ENCODE data around the gene LDLR.
A peak's percentile ranks its signal among the peaks of the same experiment; 100 is the strongest.
"Not testable (repeated sequence)": the region's sequence is repeated elsewhere in the genome, so short reads cannot be mapped to it uniquely, and the experiment has no call there.

The LDLR gene

DNA sequence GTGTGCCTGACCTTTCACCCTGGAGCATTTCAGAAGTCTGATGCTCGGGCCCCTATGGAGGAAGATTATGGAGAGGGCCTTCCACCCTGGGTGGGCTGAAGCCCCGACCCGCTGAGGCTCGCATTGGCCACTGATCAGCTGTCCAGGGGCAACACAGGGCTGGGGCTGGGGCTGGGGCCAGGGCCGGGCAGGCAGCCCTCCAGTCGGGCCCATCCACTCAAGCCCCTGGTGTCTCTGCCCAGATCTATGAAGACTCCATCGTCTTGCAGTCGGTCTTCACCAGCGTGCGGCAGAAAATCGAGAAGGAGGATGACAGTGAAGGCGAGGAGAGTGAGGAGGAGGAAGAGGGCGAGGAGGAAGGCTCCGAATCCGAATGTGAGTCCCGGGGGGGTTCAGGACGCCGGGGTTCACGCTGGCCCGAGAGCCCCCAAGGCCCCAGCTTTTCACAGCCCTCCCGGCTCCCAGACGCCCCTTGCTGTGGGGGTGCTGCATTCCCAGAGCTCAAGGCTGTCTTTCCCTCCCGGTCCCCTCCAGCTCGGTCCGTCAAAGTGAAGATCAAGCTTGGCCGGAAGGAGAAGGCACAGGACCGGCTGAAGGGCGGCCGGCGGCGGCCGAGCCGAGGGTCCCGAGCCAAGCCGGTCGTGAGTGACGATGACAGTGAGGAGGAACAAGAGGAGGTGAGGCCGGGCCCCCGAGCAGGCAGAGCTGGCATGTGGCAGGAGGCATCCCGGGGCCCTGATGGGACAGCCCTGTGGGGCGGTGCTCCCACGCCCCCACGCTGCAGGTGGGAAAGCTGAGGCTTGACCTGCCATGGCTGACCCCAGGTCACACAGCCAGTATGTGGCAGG, 29.5 kb upstream of the LDLR start:
- Mint-ChIP-seq H3K4me3 (no peak overlapping the region), H3K36me3 (ENCODE audit: insufficient read depth) (peaks cover 24% of the 10 kb centered on the region), H3K27me3 (no peaks in the 10 kb centered on the region), H3K4me1 (ENCODE audit: low read depth in 2 of 2) (no peaks in the 10 kb centered on the region), H3K9me3 (no peaks in the 10 kb centered on the region), H3K27ac (peak overlapping the region in 1 of 2 donors; percentile 65)
- no peak for DNase-seq
- ATAC-seq (replicated peaks) = no peak

GRCh38 chr19:11061952-11062351, 27.3 kb upstream of the LDLR start:
- ATAC-seq (replicated peaks) = no peak
- no peaks in the 10 kb centered on the region for H3K27me3 Mint-ChIP-seq
- no peak for DNase-seq
- H3K9me3 Mint-ChIP-seq = no peaks in the 10 kb centered on the region
- H3K4me1 Mint-ChIP-seq (ENCODE audit: low read depth in 2 of 2) = peaks cover 0 to 3% of the 10 kb centered on the region in 2 donors
- H3K4me3 Mint-ChIP-seq = no peak overlapping the region
- no peak overlapping the region for H3K27ac Mint-ChIP-seq
- peaks cover 14% of the 10 kb centered on the region for H3K36me3 Mint-ChIP-seq (ENCODE audit: insufficient read depth)

DNA sequence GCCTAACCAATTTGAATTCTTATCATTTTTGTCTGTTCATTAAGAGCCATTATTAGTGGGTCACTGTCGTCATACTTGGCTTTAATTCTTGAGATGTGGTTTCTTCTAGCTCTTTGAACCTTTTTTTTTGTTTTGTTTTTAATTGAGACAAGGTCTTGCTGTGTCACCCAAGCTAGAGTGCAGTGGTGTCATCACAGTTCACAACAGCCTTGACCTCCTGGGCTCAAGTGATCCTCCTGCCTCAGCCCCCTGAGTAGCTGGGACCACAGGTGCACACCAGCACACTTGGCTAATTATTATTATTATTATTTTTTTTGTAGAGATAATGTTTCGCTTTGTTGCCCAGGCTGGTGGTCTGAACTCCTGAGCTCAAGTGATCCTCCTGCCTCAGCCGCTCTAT, 25.8 kb upstream of the LDLR start:
- ATAC-seq (replicated peaks) = no peak
- Mint-ChIP-seq H3K27ac (peak overlapping the region in 1 of 2 donors; percentile 23), H3K36me3 (ENCODE audit: insufficient read depth) (peaks cover 15% of the 10 kb centered on the region), H3K4me1 (ENCODE audit: low read depth in 2 of 2) (peaks cover 0 to 3% of the 10 kb centered on the region in 2 donors), H3K27me3 (no peaks in the 10 kb centered on the region), H3K9me3 (no peaks in the 10 kb centered on the region), H3K4me3 (no peak overlapping the region)
- DNase-seq = no peak

DNA sequence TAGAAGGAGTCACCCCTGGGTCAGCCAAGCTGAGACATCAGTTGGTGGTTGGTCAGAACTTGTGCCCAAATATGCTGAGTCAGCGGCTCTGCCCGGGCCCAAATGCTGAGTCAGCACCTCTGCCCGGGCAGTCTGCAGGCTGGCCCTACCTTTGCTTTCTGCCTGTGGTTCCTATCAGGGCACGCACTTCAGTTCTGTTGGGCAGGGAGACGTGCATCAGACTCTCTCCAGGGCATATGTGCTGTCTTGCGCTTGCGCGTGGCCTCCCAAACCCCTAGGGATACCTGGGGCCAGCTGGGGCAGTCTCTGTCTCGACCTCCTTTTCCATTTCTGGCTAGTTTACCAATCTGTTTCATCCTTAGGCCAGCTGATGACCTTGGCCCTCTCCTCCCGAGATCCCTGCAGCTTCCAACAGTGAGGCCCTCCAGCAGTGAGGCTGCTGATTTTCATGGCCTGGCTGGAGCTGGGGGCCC, 24.4 kb upstream of the LDLR start:
- Mint-ChIP-seq H3K9me3 (no peaks in the 10 kb centered on the region), H3K4me3 (no peak overlapping the region), H3K36me3 (ENCODE audit: insufficient read depth) (peaks cover 12% of the 10 kb centered on the region), H3K27ac (no peak overlapping the region), H3K4me1 (ENCODE audit: low read depth in 2 of 2) (peaks cover 5 to 8% of the 10 kb centered on the region in 2 donors), H3K27me3 (no peaks in the 10 kb centered on the region)
- ATAC-seq (replicated peaks) = no peak
- DNase-seq = no peak

GRCh38 chr19:11066326-11066725, 22.9 kb upstream of the LDLR start:
- Mint-ChIP-seq H3K9me3 (no peaks in the 10 kb centered on the region), H3K27me3 (no peaks in the 10 kb centered on the region)
- no peak for DNase-seq

GRCh38 chr19:11067356-11068113, 21.7 kb upstream of the LDLR start:
- no peak overlapping the region for H3K4me3 Mint-ChIP-seq
- no peak overlapping the region for H3K27ac Mint-ChIP-seq
- peaks cover 6% of the 10 kb centered on the region for H3K36me3 Mint-ChIP-seq (ENCODE audit: insufficient read depth)
- ATAC-seq (replicated peaks) (no peak), DNase-seq (no peak)
- H3K4me1 Mint-ChIP-seq (ENCODE audit: low read depth in 2 of 2) = peaks cover 5 to 9% of the 10 kb centered on the region in 2 donors
- H3K9me3 Mint-ChIP-seq = no peaks in the 10 kb centered on the region
- H3K27me3 Mint-ChIP-seq = no peaks in the 10 kb centered on the region

More at GRCh38 chr19:11066326-11066725, 22.9 kb upstream of the LDLR start:
- Mint-ChIP-seq H3K4me1 (ENCODE audit: low read depth in 2 of 2) (peaks cover 5 to 9% of the 10 kb centered on the region in 2 donors), H3K36me3 (ENCODE audit: insufficient read depth) (peaks cover 9% of the 10 kb centered on the region), H3K4me3 (no peak overlapping the region), H3K27ac (peak overlapping the region in 1 of 2 donors; percentile 75)
- ATAC-seq (replicated peaks) = no peak

DNA sequence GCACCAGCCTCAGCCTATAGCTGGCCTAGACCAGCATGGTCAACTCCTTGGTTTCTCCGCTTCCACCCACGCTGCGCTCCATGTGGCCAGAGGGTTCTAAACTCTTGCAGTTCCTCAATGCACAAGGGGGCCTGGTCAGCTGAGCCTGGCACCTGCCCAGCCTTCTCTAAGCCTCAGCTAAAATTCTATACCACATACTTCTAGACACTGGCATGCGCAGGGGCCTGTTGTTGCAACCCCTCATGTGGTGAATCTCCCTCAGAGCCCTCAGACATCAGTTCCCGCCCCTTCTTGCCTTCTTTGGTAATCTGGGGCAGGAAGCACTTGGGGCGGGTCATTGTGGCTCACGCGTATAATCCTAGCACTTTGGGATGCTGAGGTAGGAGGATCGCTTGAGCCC, 19.7 kb upstream of the LDLR start:
- DNase-seq = no peak
- peak overlapping the region in 1 of 2 donors; percentile 92 for H3K27ac Mint-ChIP-seq
- H3K36me3 Mint-ChIP-seq (ENCODE audit: insufficient read depth) = peaks cover 4% of the 10 kb centered on the region
- H3K4me1 Mint-ChIP-seq (ENCODE audit: low read depth in 2 of 2) = peaks cover 9% of the 10 kb centered on the region in 2 donors
- H3K4me3 Mint-ChIP-seq = no peak overlapping the region
- no peaks in the 10 kb centered on the region for H3K27me3 Mint-ChIP-seq
- peak; percentile 47 for ATAC-seq (replicated peaks)
- no peaks in the 10 kb centered on the region for H3K9me3 Mint-ChIP-seq

GRCh38 chr19:11070123-11070522, 19.1 kb upstream of the LDLR start:
- H3K36me3 Mint-ChIP-seq (ENCODE audit: insufficient read depth) = peaks cover 3% of the 10 kb centered on the region
- no peaks in the 10 kb centered on the region for H3K9me3 Mint-ChIP-seq
- no peak for DNase-seq
- ATAC-seq (replicated peaks) = no peak
- H3K4me1 Mint-ChIP-seq (ENCODE audit: low read depth in 2 of 2) = peaks cover 7 to 10% of the 10 kb centered on the region in 2 donors
- no peaks in the 10 kb centered on the region for H3K27me3 Mint-ChIP-seq
- H3K4me3 Mint-ChIP-seq = no peak overlapping the region
- H3K27ac Mint-ChIP-seq = peak overlapping the region in 1 of 2 donors; percentile 20

GRCh38 chr19:11073568-11073967, 15.7 kb upstream of the LDLR start:
- no peak for ATAC-seq (replicated peaks)
- DNase-seq = no peak
- Mint-ChIP-seq H3K27me3 (no peaks in the 10 kb centered on the region), H3K4me3 (no peak overlapping the region), H3K36me3 (ENCODE audit: insufficient read depth) (peaks cover 2% of the 10 kb centered on the region), H3K4me1 (ENCODE audit: low read depth in 2 of 2) (peaks cover 6 to 10% of the 10 kb centered on the region in 2 donors), H3K27ac (peak overlapping the region in 1 of 2 donors; percentile 38), H3K9me3 (no peaks in the 10 kb centered on the region)

DNA sequence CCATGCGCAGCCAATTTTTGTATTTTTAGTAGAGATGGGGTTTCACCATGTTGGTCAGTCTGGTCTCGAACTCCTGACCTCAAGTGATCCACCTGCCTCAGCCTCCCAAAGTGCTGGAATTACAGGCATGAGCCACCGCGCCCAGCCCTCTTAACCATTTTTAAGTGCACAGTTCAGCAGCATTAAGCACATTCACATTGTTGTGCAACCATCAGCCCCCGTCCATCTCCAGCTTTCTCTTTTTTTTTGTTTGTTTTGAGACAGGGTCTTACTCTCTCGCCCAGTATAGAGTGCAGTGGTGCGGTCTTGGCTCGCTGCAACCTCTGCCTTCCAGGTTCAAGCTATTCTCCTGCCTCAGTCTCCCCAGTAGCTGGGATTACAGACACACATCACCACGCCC, 12.5 kb upstream of the LDLR start:
- not testable (repeated sequence) for H3K9me3 Mint-ChIP-seq; H3K27me3 Mint-ChIP-seq; H3K36me3 Mint-ChIP-seq (ENCODE audit: insufficient read depth); ATAC-seq (replicated peaks); DNase-seq; H3K4me3 Mint-ChIP-seq; H3K4me1 Mint-ChIP-seq (ENCODE audit: low read depth in 2 of 2)
- peak overlapping the region in 1 of 2 donors; percentile 23 for H3K27ac Mint-ChIP-seq

DNA sequence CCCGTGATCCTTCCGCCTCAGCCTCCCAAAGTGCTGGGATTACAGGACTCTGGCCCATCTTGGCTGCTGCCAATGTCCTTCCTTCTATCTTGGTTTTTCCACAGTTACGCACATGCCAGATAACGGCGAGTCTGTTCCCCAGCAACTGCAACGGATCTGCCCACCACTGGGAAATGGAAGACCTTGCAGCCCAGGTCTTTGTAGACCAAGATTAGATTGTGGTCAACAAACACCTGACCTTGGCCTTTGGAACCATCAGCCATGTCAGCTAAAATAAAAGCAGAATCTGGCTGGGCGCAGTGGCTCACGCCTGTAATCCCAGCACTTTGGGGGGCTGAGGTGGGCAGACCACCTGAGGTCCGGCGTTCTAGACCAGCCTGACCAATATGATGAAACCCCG, 10.4 kb upstream of the LDLR start:
- Mint-ChIP-seq H3K27ac (no peak overlapping the region), H3K9me3 (no peaks in the 10 kb centered on the region), H3K4me3 (no peak overlapping the region), H3K4me1 (ENCODE audit: low read depth in 2 of 2) (peaks cover 0 to 4% of the 10 kb centered on the region in 2 donors), H3K36me3 (ENCODE audit: insufficient read depth) (peaks cover 2% of the 10 kb centered on the region), H3K27me3 (no peaks in the 10 kb centered on the region)
- no peak for DNase-seq
- no peak for ATAC-seq (replicated peaks)

DNA sequence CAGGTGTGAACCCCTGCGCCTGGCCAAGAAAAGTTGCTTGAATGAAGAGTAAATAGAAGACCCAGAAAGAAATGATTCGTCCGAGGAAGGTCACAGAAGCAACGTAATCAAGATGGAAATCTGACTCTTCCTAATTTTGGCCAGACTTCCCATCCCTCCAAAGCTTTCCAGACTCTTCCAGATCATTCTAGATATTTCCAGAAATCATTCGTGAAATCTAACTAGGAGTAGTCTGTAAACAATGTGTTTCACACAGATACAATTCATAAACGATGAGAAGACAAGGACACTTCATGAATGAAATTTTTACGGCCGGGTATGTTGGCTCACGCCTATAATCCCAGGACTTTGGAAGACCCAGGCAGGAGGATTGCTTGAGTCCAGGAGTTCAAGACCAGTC, 9.3 kb upstream of the LDLR start:
- H3K27ac Mint-ChIP-seq = no peak overlapping the region
- no peak overlapping the region for H3K4me3 Mint-ChIP-seq
- no peaks in the 10 kb centered on the region for H3K27me3 Mint-ChIP-seq
- no peaks in the 10 kb centered on the region for H3K4me1 Mint-ChIP-seq (ENCODE audit: low read depth in 2 of 2)
- DNase-seq (no peak), ATAC-seq (replicated peaks) (no peak)
- H3K9me3 Mint-ChIP-seq = no peaks in the 10 kb centered on the region
- peaks cover 6% of the 10 kb centered on the region for H3K36me3 Mint-ChIP-seq (ENCODE audit: insufficient read depth)

- no peak overlapping the region for H3K4me3 Mint-ChIP-seq
- no peak for DNase-seq
- ATAC-seq (replicated peaks) = no peak
- H3K4me1 Mint-ChIP-seq (ENCODE audit: low read depth in 2 of 2) = peaks cover 19% of the 10 kb centered on the region in 2 donors
- no peaks in the 10 kb centered on the region for H3K27me3 Mint-ChIP-seq
- no peaks in the 10 kb centered on the region for H3K9me3 Mint-ChIP-seq
- peaks cover 38% of the 10 kb centered on the region for H3K36me3 Mint-ChIP-seq (ENCODE audit: insufficient read depth)
- H3K27ac Mint-ChIP-seq = peak overlapping the region; percentile 97 to 98
These were observed 1.3 kb upstream of the LDLR start for GRCh38 chr19:11087870-11088505.
